ENCODE measurements around the gene CERS6.

DNA sequence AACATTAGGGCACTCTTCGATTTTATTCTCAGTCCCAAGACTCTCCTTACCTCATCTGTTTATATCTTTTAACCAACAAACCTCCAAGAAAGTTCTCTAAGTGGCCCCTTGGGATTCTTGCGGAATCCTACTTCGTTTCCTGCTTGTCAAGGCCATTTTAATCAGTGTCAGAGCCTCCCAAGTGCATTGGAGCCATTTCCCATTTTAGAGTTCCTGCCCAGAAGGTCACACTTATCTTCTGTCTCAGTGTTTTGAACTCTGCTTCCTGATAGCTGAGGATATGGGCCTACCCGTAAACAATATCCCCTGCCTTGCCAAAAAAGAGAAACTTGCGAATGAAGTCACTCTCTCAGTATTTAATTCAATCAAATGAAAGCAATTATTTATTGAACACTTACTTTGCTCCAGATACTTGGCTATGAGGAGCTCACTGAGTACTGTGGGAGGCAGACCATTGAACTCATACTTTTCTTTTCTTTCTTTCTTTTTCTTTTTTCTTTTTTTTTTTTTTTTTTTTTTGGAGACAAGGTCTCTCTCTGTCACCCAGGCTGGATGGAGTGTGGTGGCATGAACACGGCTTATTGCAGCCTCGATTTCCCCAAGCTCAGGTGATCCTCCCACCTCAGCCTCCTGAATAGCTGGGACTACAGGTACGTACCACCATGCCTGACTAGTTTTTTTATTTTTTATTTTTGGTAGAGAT, 340.7 kb downstream of the CERS6 start:
- TF ChIP-seq, protein P1, sequence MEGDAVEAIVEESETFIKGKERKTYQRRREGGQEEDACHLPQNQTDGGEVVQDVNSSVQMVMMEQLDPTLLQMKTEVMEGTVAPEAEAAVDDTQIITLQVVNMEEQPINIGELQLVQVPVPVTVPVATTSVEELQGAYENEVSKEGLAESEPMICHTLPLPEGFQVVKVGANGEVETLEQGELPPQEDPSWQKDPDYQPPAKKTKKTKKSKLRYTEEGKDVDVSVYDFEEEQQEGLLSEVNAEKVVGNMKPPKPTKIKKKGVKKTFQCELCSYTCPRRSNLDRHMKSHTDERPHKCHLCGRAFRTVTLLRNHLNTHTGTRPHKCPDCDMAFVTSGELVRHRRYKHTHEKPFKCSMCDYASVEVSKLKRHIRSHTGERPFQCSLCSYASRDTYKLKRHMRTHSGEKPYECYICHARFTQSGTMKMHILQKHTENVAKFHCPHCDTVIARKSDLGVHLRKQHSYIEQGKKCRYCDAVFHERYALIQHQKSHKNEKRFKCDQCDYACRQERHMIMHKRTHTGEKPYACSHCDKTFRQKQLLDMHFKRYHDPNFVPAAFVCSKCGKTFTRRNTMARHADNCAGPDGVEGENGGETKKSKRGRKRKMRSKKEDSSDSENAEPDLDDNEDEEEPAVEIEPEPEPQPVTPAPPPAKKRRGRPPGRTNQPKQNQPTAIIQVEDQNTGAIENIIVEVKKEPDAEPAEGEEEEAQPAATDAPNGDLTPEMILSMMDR (IDR thresholded peaks at IDR 0.05), result no peak
- no peak for TF ChIP-seq POLR2A (IDR thresholded peaks at IDR 0.05)

Measured in body of pancreas (tissue), 4 donors.